Testis (tissue), 3 donors: ENCODE results near the gene C1QTNF7. TPM values are rescaled to one million over a fixed set of nuclear protein-coding genes. Genes with fewer than 3 reads are reported as not detected.

Source experiments
- DNase-seq: peaks from one replicate; pipeline ENCODE4 v3.0.0-alpha.2; 2019
- H3K27ac ChIP-seq, 2 donors: fragments of 200-600 bp; sonication (generic); one replicate each; pipeline ENCODE4 v1.5.1; 2019
- H3K27me3 ChIP-seq: fragments of 200-600 bp; sonication (generic); one replicate; pipeline ENCODE4 v1.5.1; 2019
- H3K36me3 ChIP-seq: fragments of 200-600 bp; sonication (generic); one replicate; pipeline ENCODE4 v1.5.1; 2017; ENCODE audit warnings: low read depth; ENCODE audit errors: missing control alignments
- H3K4me1 ChIP-seq: fragments of 200-600 bp; sonication (generic); one replicate; pipeline ENCODE4 v1.5.1; 2019
- H3K4me3 ChIP-seq, 2 donors: fragments of 200-600 bp; sonication (generic); one replicate each; pipeline ENCODE4 v1.5.1; 2017 to 2019
- H3K9me3 ChIP-seq: fragments of 200-600 bp; sonication (generic); one replicate; pipeline ENCODE4 v1.5.1; 2017
- CTCF ChIP-seq, 3 experiments: fragments of 450-650 bp in 2 of 3; fragments of 200-600 bp in 1 of 3; sonication (generic) in 1 of 3; IDR thresholded peaks; one replicate each; pipeline ENCODE4 v1.5.1; 2016 to 2019; ENCODE audit warnings: antibody characterized with exemption in 3 of 3, mild to moderate bottlenecking in 2 of 3, moderate library complexity in 1 of 3
- POLR2A ChIP-seq: fragments of 450-650 bp; IDR thresholded peaks from one replicate; pipeline ENCODE4 v1.6.1; 2017; ENCODE audit warnings: antibody characterized with exemption, mild to moderate bottlenecking, moderate library complexity
- WGBS, 2 donors: methylation state at CpG; one replicate each; pipeline ENCODE4 v1.1.5; 2018; 5-methylcytosine and 5-hydroxymethylcytosine counted together
- intact Hi-C: fragments of 100-400 bp; cut with DNase I; formaldehyde crosslinking; loops from one replicate; pipeline ENCODE4 v1.15.1; 2023; ENCODE audit warnings: low total_unique reads
- polyA plus RNA-seq: library from polyadenylated mRNA; stranded (reverse); fragments of 350-450 nt; fragmentation: Illumina TruSeq; extraction: RNeasy Lipid Tissue Mini Kit (QIAGEN cat#74804); gene quantifications from one replicate; pipeline ENCODE4 v1.2.3, GENCODE V29; 2014; ENCODE audit warnings: low read depth, low replicate concordance; ENCODE audit not compliant: insufficient read depth
- total RNA-seq, 2 donors: library from RNA; depleted of rRNA; stranded (reverse); fragments of >200 nt; gene quantifications; one replicate each; pipeline ENCODE4 v1.2.3, GENCODE V29; 2016

Gene C1QTNF7
- total and polyA plus RNA-seq, 3 donors from 2014 or later: 1.7 to 8.1 (median 5.1) TPM

- H3K27me3 ChIP-seq: no peaks in the 10 kb centered on the region
- H3K36me3 ChIP-seq: no peaks in the 10 kb centered on the region
- WGBS, 2 donors: 68 to 70% methylated on average over 4 of the region's 4 CpGs
- H3K4me3 ChIP-seq: no peak overlapping the region
- TF ChIP-seq POLR2A (no peak), CTCF (IDR thresholded peaks at IDR 0.05) (no peak)
- H3K27ac ChIP-seq: no peak overlapping the region
- intact Hi-C loops: no loop called here
- H3K4me1 ChIP-seq: no peaks in the 10 kb centered on the region
- no peaks in the 10 kb centered on the region for H3K9me3 ChIP-seq
- DNase-seq: no peak
Measured at GRCh38 chr4:15398732-15399131, 29.1 kb upstream of the C1QTNF7 start.

- intact Hi-C loops: no loop called here
- TF ChIP-seq CTCF (IDR thresholded peaks at IDR 0.05) (no peak), POLR2A (no peak)
- WGBS, 2 donors: 77 to 82% methylated on average over 3 of the region's 3 CpGs
- peak overlapping the region in 1 of 2 donors; percentile 29 for H3K27ac ChIP-seq
- no peak for DNase-seq
- no peaks in the 10 kb centered on the region for H3K27me3 ChIP-seq
- no peak overlapping the region for H3K4me3 ChIP-seq
- H3K36me3 ChIP-seq: no peaks in the 10 kb centered on the region
- no peaks in the 10 kb centered on the region for H3K9me3 ChIP-seq
- no peaks in the 10 kb centered on the region for H3K4me1 ChIP-seq
Measured at GRCh38 chr4:15400226-15400625, 27.6 kb upstream of the C1QTNF7 start.

GRCh38 chr4:15400981-15401671 lies 26.7 kb upstream of the C1QTNF7 start:
- Histone ChIP-seq H3K4me1 (no peaks in the 10 kb centered on the region), H3K27ac (peak overlapping the region; percentile 19 to 62), H3K27me3 (no peaks in the 10 kb centered on the region), H3K4me3 (no peak overlapping the region), H3K9me3 (no peaks in the 10 kb centered on the region), H3K36me3 (no peaks in the 10 kb centered on the region)
- intact Hi-C loops: no loop called here
- TF ChIP-seq CTCF (IDR thresholded peaks at IDR 0.05) (no peak), POLR2A (no peak)
- WGBS, 2 donors: 44 to 54% methylated on average over 9 of the region's 9 CpGs
- peak; percentile 42 for DNase-seq

GRCh38 chr4:15402146-15402545 lies 25.7 kb upstream of the C1QTNF7 start:
- WGBS, 2 donors: 53 to 78% methylated on average over 2 of the region's 2 CpGs
- H3K27ac ChIP-seq: no peak overlapping the region
- no peaks in the 10 kb centered on the region for H3K4me1 ChIP-seq
- H3K27me3 ChIP-seq: no peaks in the 10 kb centered on the region
- intact Hi-C loops: no loop called here
- DNase-seq: no peak
- no peaks in the 10 kb centered on the region for H3K9me3 ChIP-seq
- no peaks in the 10 kb centered on the region for H3K36me3 ChIP-seq
- no peak for TF ChIP-seq CTCF (IDR thresholded peaks at IDR 0.05)
- TF ChIP-seq POLR2A: no peak
- no peak overlapping the region for H3K4me3 ChIP-seq

GRCh38 chr4:15402974-15403373 lies 24.9 kb upstream of the C1QTNF7 start:
- no peaks in the 10 kb centered on the region for H3K27me3 ChIP-seq
- H3K9me3 ChIP-seq: no peaks in the 10 kb centered on the region
- H3K27ac ChIP-seq: no peak overlapping the region
- no peaks in the 10 kb centered on the region for H3K36me3 ChIP-seq
- intact Hi-C loops: no loop called here
- no peak for DNase-seq
- no peak overlapping the region for H3K4me3 ChIP-seq
- H3K4me1 ChIP-seq: no peaks in the 10 kb centered on the region
- TF ChIP-seq CTCF (IDR thresholded peaks at IDR 0.05) (no peak), POLR2A (no peak)
- WGBS, 2 donors: 69 to 74% methylated on average over 2 of the region's 2 CpGs
